ENCODE measurements around the gene RNF111.

DNA sequence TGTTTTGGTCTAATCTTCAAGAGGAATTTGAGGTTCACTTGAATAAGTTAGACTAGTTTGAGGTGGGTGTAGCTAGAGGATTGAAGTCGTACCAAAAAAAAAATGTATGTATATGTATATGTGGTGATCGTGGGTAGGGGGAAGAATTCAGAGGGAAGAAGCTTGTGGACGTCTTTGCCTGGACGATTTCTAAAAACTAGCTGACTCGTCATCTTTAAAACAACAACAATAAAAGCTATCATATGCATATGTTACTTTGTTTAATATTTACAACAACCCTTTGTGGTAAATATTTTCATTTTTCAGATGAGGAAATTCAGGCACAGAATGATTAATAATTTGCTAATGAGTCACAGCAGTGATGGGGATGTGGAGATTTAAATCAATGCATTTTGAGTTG, 18.1 kb downstream of the RNF111 start:
- no peak for TF ChIP-seq EZH2phosphoT487 (IDR thresholded peaks at IDR 0.05; ENCODE audit: borderline replicate concordance)
- TF ChIP-seq, protein P1, sequence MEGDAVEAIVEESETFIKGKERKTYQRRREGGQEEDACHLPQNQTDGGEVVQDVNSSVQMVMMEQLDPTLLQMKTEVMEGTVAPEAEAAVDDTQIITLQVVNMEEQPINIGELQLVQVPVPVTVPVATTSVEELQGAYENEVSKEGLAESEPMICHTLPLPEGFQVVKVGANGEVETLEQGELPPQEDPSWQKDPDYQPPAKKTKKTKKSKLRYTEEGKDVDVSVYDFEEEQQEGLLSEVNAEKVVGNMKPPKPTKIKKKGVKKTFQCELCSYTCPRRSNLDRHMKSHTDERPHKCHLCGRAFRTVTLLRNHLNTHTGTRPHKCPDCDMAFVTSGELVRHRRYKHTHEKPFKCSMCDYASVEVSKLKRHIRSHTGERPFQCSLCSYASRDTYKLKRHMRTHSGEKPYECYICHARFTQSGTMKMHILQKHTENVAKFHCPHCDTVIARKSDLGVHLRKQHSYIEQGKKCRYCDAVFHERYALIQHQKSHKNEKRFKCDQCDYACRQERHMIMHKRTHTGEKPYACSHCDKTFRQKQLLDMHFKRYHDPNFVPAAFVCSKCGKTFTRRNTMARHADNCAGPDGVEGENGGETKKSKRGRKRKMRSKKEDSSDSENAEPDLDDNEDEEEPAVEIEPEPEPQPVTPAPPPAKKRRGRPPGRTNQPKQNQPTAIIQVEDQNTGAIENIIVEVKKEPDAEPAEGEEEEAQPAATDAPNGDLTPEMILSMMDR (conservative IDR thresholded peaks at IDR 0.05; ENCODE audit: low read length) = no peak

All from Loucy (cell line).